ENCODE data around the gene RNF25. TPM values are rescaled to one million over a fixed set of nuclear protein-coding genes. Genes with fewer than 3 reads are reported as not detected.
A peak's percentile ranks its signal among the peaks of the same experiment; 100 is the strongest.

The RNF25 gene
- polyA plus RNA-seq, 3 donors = 10.7 to 20.3 (median 12.9) TPM

DNA sequence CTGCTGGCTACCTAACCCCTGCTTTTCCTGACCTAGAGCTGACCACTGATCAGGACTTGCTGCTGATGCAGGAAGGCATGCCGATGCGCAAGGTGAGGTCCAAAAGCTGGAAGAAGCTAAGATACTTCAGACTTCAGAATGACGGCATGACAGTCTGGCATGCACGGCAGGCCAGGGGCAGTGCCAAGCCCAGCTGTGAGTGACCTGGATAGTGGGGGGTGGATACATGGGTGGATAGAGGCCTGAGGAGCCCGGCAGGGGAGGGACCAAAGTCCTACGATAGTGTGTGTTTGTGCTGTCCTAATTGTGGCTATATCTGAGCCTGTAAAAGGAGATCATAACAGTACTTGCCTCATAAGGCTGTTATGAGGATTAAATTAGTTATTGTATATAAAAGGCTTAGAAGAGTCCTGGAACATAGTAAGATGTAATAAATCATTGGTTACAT, 55.9 kb downstream of the RNF25 start:
- Histone ChIP-seq H3K9me3 (replicated peaks in 1 of 2; ENCODE audit: control insufficient read depth in 1 of 2, insufficient read depth in 1 of 2, low read length in 2 of 2) (no peaks in the 10 kb centered on the region), H3K79me2 (ENCODE audit: insufficient read depth, low read length) (no peaks in the 10 kb centered on the region), H4K20me1 (ENCODE audit: insufficient read depth, low read length) (no peaks in the 10 kb centered on the region), H3K36me3 (replicated peaks in 1 of 2; ENCODE audit: control insufficient read depth in 1 of 2, insufficient read depth in 2 of 2, low read length in 2 of 2) (no peaks in the 10 kb centered on the region), H3K27me3 (ENCODE audit: control insufficient read depth in 2 of 2, insufficient read depth in 2 of 2, low read length in 2 of 2) (no peaks in the 10 kb centered on the region), H3K9ac (ENCODE audit: insufficient read depth, low read length, poor library complexity, severe bottlenecking) (no peak overlapping the region), H2AFZ (ENCODE audit: insufficient read depth, low read depth, low read length, poor library complexity, severe bottlenecking) (no peak overlapping the region), H3K4me3 (replicated peaks in 1 of 3; ENCODE audit: low read depth in 2 of 3, low read length in 3 of 3) (no peak overlapping the region), H3K4me2 (replicated peaks; ENCODE audit: extremely low read depth, low read length, poor library complexity, severe bottlenecking) (no peak overlapping the region), H3K27ac (ENCODE audit: low read depth in 1 of 2, low read length in 2 of 2) (no peak overlapping the region), H3K4me1 (ENCODE audit: control insufficient read depth in 1 of 2, insufficient read depth in 2 of 2, low read length in 2 of 2) (no peaks in the 10 kb centered on the region)
- Mint-ChIP-seq H3K27me3 (ENCODE audit: low read depth in 3 of 3) (peaks cover 0 to 3% (median 2%) of the 10 kb centered on the region in 3 donors), H3K9me3 (no peaks in the 10 kb centered on the region), H3K4me1 (no peaks in the 10 kb centered on the region), H3K36me3 (no peaks in the 10 kb centered on the region), H3K4me3 (no peak overlapping the region), H3K27ac (peak overlapping the region in 1 of 7 donors; percentile 4)
- intact Hi-C loops (cut with micrococcal nuclease) = no loop called here
- TF ChIP-seq, protein P1, sequence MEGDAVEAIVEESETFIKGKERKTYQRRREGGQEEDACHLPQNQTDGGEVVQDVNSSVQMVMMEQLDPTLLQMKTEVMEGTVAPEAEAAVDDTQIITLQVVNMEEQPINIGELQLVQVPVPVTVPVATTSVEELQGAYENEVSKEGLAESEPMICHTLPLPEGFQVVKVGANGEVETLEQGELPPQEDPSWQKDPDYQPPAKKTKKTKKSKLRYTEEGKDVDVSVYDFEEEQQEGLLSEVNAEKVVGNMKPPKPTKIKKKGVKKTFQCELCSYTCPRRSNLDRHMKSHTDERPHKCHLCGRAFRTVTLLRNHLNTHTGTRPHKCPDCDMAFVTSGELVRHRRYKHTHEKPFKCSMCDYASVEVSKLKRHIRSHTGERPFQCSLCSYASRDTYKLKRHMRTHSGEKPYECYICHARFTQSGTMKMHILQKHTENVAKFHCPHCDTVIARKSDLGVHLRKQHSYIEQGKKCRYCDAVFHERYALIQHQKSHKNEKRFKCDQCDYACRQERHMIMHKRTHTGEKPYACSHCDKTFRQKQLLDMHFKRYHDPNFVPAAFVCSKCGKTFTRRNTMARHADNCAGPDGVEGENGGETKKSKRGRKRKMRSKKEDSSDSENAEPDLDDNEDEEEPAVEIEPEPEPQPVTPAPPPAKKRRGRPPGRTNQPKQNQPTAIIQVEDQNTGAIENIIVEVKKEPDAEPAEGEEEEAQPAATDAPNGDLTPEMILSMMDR (IDR thresholded peaks at IDR 0.05) = no peak
- DNase-seq = no peak
- 97% methylated on average over 4 of the region's 6 CpGs for WGBS (ENCODE audit: insufficient coverage)

Other genes with a start within 250 kb of the RNF25 start
- gene USP37, start 103.7 kb downstream of the RNF25 start, polyA plus RNA-seq = 1 to 10 TPM; 2.7 to 4.9 (median 2.7) TPM
- gene CNOT9, start 103.2 kb downstream of the RNF25 start, polyA plus RNA-seq = 10 to 100 TPM; 14.5 to 21.5 (median 18.4) TPM
- under 1 TPM in 2 of 3 donors, not detected in 1; 0.04 to 0.05 TPM for gene PLCD4, start 64.1 kb downstream of the RNF25 start, polyA plus RNA-seq
- gene ZNF142, start 12.4 kb downstream of the RNF25 start, polyA plus RNA-seq = 10 to 100 TPM in 1 of 3 donors, 1 to 10 TPM in 1, under 1 TPM in 1; 0.72 to 15.6 (median 3.3) TPM
- 10 to 100 TPM; 10.5 to 42.9 (median 12.3) TPM for gene BCS1L, start 12.3 kb downstream of the RNF25 start, polyA plus RNA-seq
- 10 to 100 TPM in 1 of 3 donors, 1 to 10 TPM in 2; 1.3 to 36.2 (median 3.3) TPM for gene STK36, start 84 bp upstream of the RNF25 start, polyA plus RNA-seq
- gene TTLL4, start 38.8 kb upstream of the RNF25 start, polyA plus RNA-seq = 10 to 100 TPM; 13.5 to 90.2 (median 16.3) TPM
- 100 to 1,000 TPM; 151 to 218 (median 214) TPM for gene CYP27A1, start 110.1 kb upstream of the RNF25 start, polyA plus RNA-seq
- not detected for gene PRKAG3, start 159.8 kb upstream of the RNF25 start, polyA plus RNA-seq
- under 1 TPM; 0.27 to 0.65 (median 0.37) TPM for gene WNT6, start 187.8 kb upstream of the RNF25 start, polyA plus RNA-seq
- under 1 TPM in 1 of 3 donors, not detected in 2; 0.04 TPM for gene WNT10A, start 208.8 kb upstream of the RNF25 start, polyA plus RNA-seq

Measured in CD14-positive monocyte (primary cell).